PFSK-1 (cell line): ENCODE data around the gene NEDD4L.

Experiments
- FOXP2 ChIP-seq: optimal IDR thresholded peaks from 2 replicates; pipeline ENCODE3; 2011; ENCODE audit warnings: borderline replicate concordance, control low read depth, inconsistent platforms; ENCODE audit not compliant: insufficient read depth; ENCODE audit errors: extremely low read length, extremely low read depth
- POLR2AphosphoS5 ChIP-seq: IDR thresholded peaks from 2 replicates; pipeline ENCODE4 v1.6.1; 2012; ENCODE audit warnings: low read depth, mild to moderate bottlenecking, control low read depth, low read length, moderate library complexity
- REST ChIP-seq, 2 experiments: IDR thresholded peaks; 2 replicates each; pipeline versions ENCODE4 v1.6.1 to v1.8.0; 2011 to 2012; ENCODE audit warnings: low read depth in 2 of 2, low read length in 2 of 2, control low read depth in 1 of 2, inconsistent platforms in 1 of 2, mild to moderate bottlenecking in 1 of 2, moderate library complexity in 1 of 2; ENCODE audit not compliant: insufficient read depth in 1 of 2
- SIN3A ChIP-seq: IDR thresholded peaks from 2 replicates; pipeline ENCODE4 v1.6.1; 2012; ENCODE audit warnings: mild to moderate bottlenecking, low read length, moderate library complexity, borderline replicate concordance; ENCODE audit not compliant: insufficient read depth
- TAF1 ChIP-seq: IDR thresholded peaks from 2 replicates; pipeline ENCODE4 v1.6.1; 2012; ENCODE audit warnings: low read length, control low read depth, borderline replicate concordance; ENCODE audit not compliant: insufficient read depth

The NEDD4L gene

GRCh38 chr18:58308463-58308862 lies 264.4 kb downstream of the NEDD4L start:
- no peak for TF ChIP-seq SIN3A
- no peak for TF ChIP-seq POLR2AphosphoS5
- no peak for TF ChIP-seq REST (IDR thresholded peaks at IDR 0.05; ENCODE audit: insufficient read depth in 1 of 2, low read depth in 2 of 2, low read length in 2 of 2)
- TF ChIP-seq TAF1 = no peak
- TF ChIP-seq FOXP2 = no peak

GRCh38 chr18:58309099-58309498 lies 265.1 kb downstream of the NEDD4L start:
- TF ChIP-seq POLR2AphosphoS5 = no peak
- no peak for TF ChIP-seq SIN3A
- TF ChIP-seq TAF1 = no peak
- TF ChIP-seq REST (IDR thresholded peaks at IDR 0.05; ENCODE audit: insufficient read depth in 1 of 2, low read depth in 2 of 2, low read length in 2 of 2) = no peak
- no peak for TF ChIP-seq FOXP2

- no peak for TF ChIP-seq TAF1
- TF ChIP-seq POLR2AphosphoS5 = no peak
- TF ChIP-seq SIN3A = no peak
- no peak for TF ChIP-seq FOXP2
- TF ChIP-seq REST (IDR thresholded peaks at IDR 0.05; ENCODE audit: insufficient read depth in 1 of 2, low read depth in 2 of 2, low read length in 2 of 2) = no peak
These were observed 265.7 kb downstream of the NEDD4L start for GRCh38 chr18:58309610-58310239.

GRCh38 chr18:58310517-58310916 lies 266.5 kb downstream of the NEDD4L start:
- no peak for TF ChIP-seq FOXP2
- no peak for TF ChIP-seq TAF1
- no peak for TF ChIP-seq POLR2AphosphoS5
- TF ChIP-seq SIN3A = no peak
- TF ChIP-seq REST (IDR thresholded peaks at IDR 0.05; ENCODE audit: insufficient read depth in 1 of 2, low read depth in 2 of 2, low read length in 2 of 2) = no peak
